GM23338 (cell line): Measurements from ENCODE around the gene CHAF1B.

Experiments
- POLR2AphosphoS5 ChIP-seq: IDR thresholded peaks from 2 replicates; pipeline ENCODE4 v1.6.1; 2016; ENCODE audit warnings: antibody characterized with exemption, low read depth
- TF ChIP-seq, protein P1 (sequence below), 2 experiments: fragments of 200-600 bp in 1 of 2; sonication (generic) in 1 of 2; conservative IDR thresholded peaks; 2 replicates each; pipeline versions ENCODE4 v1.5.1 to v1.6.1; 2016 to 2017; ENCODE audit warnings: antibody characterized with exemption in 2 of 2, low read depth in 2 of 2, mild to moderate bottlenecking in 2 of 2, moderate library complexity in 1 of 2

DNA sequence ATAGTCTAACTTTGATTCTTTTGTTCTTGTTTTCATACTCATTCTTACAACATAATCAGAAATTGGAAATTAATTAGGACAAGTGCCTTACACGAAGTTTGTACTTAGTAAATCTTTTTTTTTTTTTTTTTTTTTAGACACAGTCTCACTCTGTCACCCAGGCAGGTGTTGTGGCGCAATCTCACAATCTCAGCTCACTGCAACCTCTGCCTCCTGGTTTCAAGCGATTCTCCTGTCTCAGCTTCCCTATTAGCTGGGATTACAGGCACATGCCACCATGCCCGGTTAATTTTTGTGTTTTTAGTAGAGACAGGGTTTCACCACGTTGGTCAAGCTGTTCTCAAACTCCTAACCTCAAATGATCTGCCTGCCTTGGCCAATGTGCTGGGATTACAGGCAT lies 12.4 kb downstream of the CHAF1B start:
- TF ChIP-seq, protein P1, sequence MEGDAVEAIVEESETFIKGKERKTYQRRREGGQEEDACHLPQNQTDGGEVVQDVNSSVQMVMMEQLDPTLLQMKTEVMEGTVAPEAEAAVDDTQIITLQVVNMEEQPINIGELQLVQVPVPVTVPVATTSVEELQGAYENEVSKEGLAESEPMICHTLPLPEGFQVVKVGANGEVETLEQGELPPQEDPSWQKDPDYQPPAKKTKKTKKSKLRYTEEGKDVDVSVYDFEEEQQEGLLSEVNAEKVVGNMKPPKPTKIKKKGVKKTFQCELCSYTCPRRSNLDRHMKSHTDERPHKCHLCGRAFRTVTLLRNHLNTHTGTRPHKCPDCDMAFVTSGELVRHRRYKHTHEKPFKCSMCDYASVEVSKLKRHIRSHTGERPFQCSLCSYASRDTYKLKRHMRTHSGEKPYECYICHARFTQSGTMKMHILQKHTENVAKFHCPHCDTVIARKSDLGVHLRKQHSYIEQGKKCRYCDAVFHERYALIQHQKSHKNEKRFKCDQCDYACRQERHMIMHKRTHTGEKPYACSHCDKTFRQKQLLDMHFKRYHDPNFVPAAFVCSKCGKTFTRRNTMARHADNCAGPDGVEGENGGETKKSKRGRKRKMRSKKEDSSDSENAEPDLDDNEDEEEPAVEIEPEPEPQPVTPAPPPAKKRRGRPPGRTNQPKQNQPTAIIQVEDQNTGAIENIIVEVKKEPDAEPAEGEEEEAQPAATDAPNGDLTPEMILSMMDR (conservative IDR thresholded peaks at IDR 0.05; ENCODE audit: low read depth in 2 of 2), result no peak
- no peak for TF ChIP-seq POLR2AphosphoS5
